ENCODE data around the gene LDLRAP1.

Gene LDLRAP1

GRCh38 chr1:25524568-25525360 is 18.6 kb upstream of the LDLRAP1 start:
- DNase-seq: no peak

- no peak for DNase-seq
These were observed 18.1 kb upstream of the LDLRAP1 start for GRCh38 chr1:25525361-25525688.

- DNase-seq: no peak
These were observed 16.7 kb upstream of the LDLRAP1 start for GRCh38 chr1:25526753-25527152.

- DNase-seq: no peak
These were observed 16.1 kb upstream of the LDLRAP1 start for GRCh38 chr1:25527226-25527846.

GRCh38 chr1:25527946-25528595 is 15.3 kb upstream of the LDLRAP1 start:
- no peak for DNase-seq

GRCh38 chr1:25528881-25529517 is 14.4 kb upstream of the LDLRAP1 start:
- DNase-seq: no peak

GRCh38 chr1:25529518-25530185 is 13.8 kb upstream of the LDLRAP1 start:
- no peak for DNase-seq

- no peak for DNase-seq
These were observed 13.0 kb upstream of the LDLRAP1 start for GRCh38 chr1:25530186-25531081.

GRCh38 chr1:25531082-25531461 is 12.3 kb upstream of the LDLRAP1 start:
- no peak for DNase-seq

GRCh38 chr1:25532970-25533369 is 10.4 kb upstream of the LDLRAP1 start:
- DNase-seq: no peak

GRCh38 chr1:25533775-25534409 is 9.5 kb upstream of the LDLRAP1 start:
- DNase-seq: no peak

- no peak for DNase-seq
These were observed 9.0 kb upstream of the LDLRAP1 start for GRCh38 chr1:25534410-25534788.

- DNase-seq: no peak
These were observed 7.3 kb upstream of the LDLRAP1 start for GRCh38 chr1:25536124-25536523.

- DNase-seq: no peak
These were observed 6.1 kb upstream of the LDLRAP1 start for GRCh38 chr1:25537153-25537831.

GRCh38 chr1:25538191-25538767 is 5.1 kb upstream of the LDLRAP1 start:
- DNase-seq: no peak

GRCh38 chr1:25540750-25541342 is 2.6 kb upstream of the LDLRAP1 start:
- DNase-seq: no peak

GRCh38 chr1:25541425-25541824 is 2.0 kb upstream of the LDLRAP1 start:
- DNase-seq: no peak

- DNase-seq: no peak
These were observed 1.3 kb upstream of the LDLRAP1 start for GRCh38 chr1:25541889-25542658.

- no peak for DNase-seq
These were observed 391 bp upstream of the LDLRAP1 start for GRCh38 chr1:25543005-25543424.
